Cardiac muscle cell (in vitro differentiated cells and primary cell): ENCODE measurements around the gene TAX1BP3. TPM values are rescaled to one million over a fixed set of nuclear protein-coding genes. Genes with fewer than 3 reads are reported as not detected.

Experiments used
- DNase-seq, 2 donors: peaks; one replicate each; pipeline versions ENCODE4 v3.0.0 to v3.0.0-alpha.2; 2010 to 2017; ENCODE audit warnings: low read depth in 1 of 2, low spot score in 1 of 2
- H3K27ac ChIP-seq: fragments of 200-600 bp; sonication (generic); 2 replicates; pipeline ENCODE4 v1.5.1; 2016
- H3K27me3 ChIP-seq: fragments of 200-600 bp; sonication (generic); 2 replicates; pipeline ENCODE4 v1.6.0; 2016; ENCODE audit warnings: control low read depth
- H3K36me3 ChIP-seq: fragments of 200-600 bp; sonication (generic); 2 replicates; pipeline ENCODE4 v1.5.1; 2016; ENCODE audit warnings: control low read depth
- H3K4me1 ChIP-seq: fragments of 200-600 bp; sonication (generic); 2 replicates; pipeline ENCODE4 v1.8.1; 2017; ENCODE audit warnings: low read depth, mild to moderate bottlenecking, mixed run types
- H3K4me3 ChIP-seq: fragments of 200-600 bp; sonication (generic); 2 replicates; pipeline ENCODE4 v1.5.1; 2016; ENCODE audit warnings: mild to moderate bottlenecking
- H3K9me3 ChIP-seq: fragments of 200-600 bp; sonication (generic); 2 replicates; pipeline ENCODE4 v1.5.1; 2017; ENCODE audit warnings: low read depth, mild to moderate bottlenecking, control low read depth
- CTCF ChIP-seq: IDR thresholded peaks from 2 replicates; pipeline ENCODE4 v1.5.1; 2012; ENCODE audit warnings: low read depth, mild to moderate bottlenecking, low read length
- polyA plus RNA-seq: library from polyadenylated mRNA; unstranded; fragments of >200 nt; fragmentation: Nextera tagmentation; extraction: Ambion mirVana; gene quantifications from 2 replicates; pipeline ENCODE4 v1.2.1, GENCODE V29; 2016
- total RNA-seq: library from RNA; depleted of rRNA; stranded (reverse); fragments of >200 nt; gene quantifications from 2 replicates; pipeline ENCODE4 v1.2.3, GENCODE V29; 2016

TAX1BP3 gene
- total and polyA plus RNA-seq, 2 experiments from 2014 or later = 141 to 286 TPM

- no peak for TF ChIP-seq CTCF
- Histone ChIP-seq H3K4me1 (peaks cover 23% of the 10 kb centered on the region), H3K36me3 (no peaks in the 10 kb centered on the region), H3K4me3 (no peak overlapping the region), H3K27me3 (no peaks in the 10 kb centered on the region), H3K27ac (no peak overlapping the region), H3K9me3 (no peaks in the 10 kb centered on the region)
- DNase-seq = no peak
These were observed 11.4 kb downstream of the TAX1BP3 start for GRCh38 chr17:3656755-3657587.

DNA sequence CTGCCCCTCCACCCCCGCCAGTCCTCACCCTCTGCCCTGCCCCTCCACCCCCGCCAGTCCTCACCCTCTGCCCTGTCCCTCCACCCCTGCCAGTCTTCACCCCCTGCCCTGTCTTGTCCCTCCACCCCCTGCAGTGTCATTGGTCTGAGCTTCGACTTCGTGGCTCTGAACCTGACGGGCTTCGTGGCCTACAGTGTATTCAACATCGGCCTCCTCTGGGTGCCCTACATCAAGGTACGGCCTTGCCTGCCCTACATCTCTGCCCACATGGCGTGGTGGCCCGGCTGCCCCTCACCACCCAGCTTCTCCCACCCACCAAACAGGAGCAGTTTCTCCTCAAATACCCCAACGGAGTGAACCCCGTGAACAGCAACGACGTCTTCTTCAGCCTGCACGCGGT lies 12.0 kb downstream of the TAX1BP3 start:
- H3K9me3 ChIP-seq = no peaks in the 10 kb centered on the region
- no peak overlapping the region for H3K27ac ChIP-seq
- DNase-seq = no peak
- no peaks in the 10 kb centered on the region for H3K36me3 ChIP-seq
- peaks cover 20% of the 10 kb centered on the region for H3K4me1 ChIP-seq
- TF ChIP-seq CTCF = no peak
- H3K4me3 ChIP-seq = no peak overlapping the region
- H3K27me3 ChIP-seq = no peaks in the 10 kb centered on the region

DNA sequence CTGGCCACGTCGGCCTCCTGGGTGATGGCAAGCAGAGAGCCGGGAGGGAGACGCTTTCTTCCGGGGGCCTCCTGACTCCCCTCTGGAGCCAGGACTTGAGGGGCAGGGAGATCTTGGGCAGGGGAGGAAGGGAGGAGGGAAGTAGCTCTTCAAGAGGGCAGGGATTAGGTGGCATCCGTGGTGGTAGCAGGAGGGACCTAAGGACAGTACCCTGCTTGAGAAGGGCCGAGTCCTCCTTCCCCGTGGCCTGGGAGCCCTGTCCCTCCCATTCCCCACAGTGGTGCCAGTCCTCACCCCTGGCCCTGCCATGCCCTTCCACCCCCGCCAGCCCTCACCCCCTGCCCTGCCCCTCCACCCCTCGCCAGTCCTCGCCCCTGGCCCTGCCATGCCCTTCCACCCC lies 12.6 kb downstream of the TAX1BP3 start:
- Histone ChIP-seq H3K36me3 (no peaks in the 10 kb centered on the region), H3K27ac (no peak overlapping the region), H3K9me3 (no peaks in the 10 kb centered on the region), H3K27me3 (no peaks in the 10 kb centered on the region), H3K4me1 (peaks cover 14% of the 10 kb centered on the region), H3K4me3 (no peak overlapping the region)
- no peak for DNase-seq
- TF ChIP-seq CTCF = no peak

DNA sequence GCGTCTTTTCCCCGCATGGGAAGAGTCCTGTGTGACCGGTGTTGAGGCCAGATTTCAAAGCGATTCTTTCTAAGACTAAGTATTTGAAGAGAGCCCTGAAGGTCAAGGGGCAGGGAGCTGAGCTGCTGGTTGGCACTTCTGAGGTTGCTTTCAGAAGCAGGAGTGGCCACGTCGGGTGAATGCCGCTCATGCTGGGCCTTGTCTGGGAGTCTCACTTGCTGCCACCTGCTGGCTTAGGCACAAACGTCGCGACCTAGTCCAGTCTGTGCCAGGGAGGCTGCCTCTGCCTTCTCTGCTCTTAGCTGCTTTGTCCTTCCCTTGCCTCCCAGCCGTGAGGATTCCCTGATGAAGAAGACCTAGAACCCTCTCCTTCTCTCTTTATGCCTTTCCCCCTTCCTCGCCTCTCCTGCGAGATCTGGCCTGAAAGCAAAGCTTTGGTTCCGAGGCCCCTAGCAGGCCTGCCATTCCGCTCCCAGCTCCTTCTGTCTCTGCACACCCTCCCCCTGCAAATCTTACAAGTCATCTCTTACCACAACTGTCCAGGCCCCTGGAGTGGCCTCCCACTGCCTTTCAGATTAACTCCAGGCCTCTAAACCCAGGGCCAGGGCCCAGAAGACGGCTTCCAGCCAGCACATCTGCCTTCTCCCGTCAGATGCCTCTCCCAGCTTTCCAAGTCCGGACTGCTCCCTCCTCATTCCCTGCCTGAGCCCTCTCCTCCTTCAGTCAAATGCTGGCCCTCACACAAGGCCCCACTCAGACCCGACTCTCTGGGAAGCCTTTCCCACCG lies 20.4 kb downstream of the TAX1BP3 start:
- H3K9me3 ChIP-seq = no peaks in the 10 kb centered on the region
- peak; percentile 58 for TF ChIP-seq CTCF
- no peak overlapping the region for H3K4me3 ChIP-seq
- peak overlapping the region; percentile 57 for H3K27ac ChIP-seq
- H3K36me3 ChIP-seq = peaks cover 3% of the 10 kb centered on the region
- no peaks in the 10 kb centered on the region for H3K27me3 ChIP-seq
- H3K4me1 ChIP-seq = no peaks in the 10 kb centered on the region
- DNase-seq = peak; percentile 71 to 82

- no peak for TF ChIP-seq CTCF
- Histone ChIP-seq H3K36me3 (peaks cover 3% of the 10 kb centered on the region), H3K27me3 (no peaks in the 10 kb centered on the region), H3K9me3 (no peaks in the 10 kb centered on the region), H3K4me1 (no peaks in the 10 kb centered on the region), H3K4me3 (no peak overlapping the region), H3K27ac (peak overlapping the region; percentile 57)
- no peak for DNase-seq
These were observed 21.1 kb downstream of the TAX1BP3 start for GRCh38 chr17:3647251-3647650.
